Muscle layer of duodenum (tissue), 2 donors: ENCODE results near the gene CST3.

Experiments used
- H3K27ac ChIP-seq: one replicate; pipeline ENCODE4 v1.7.0; 2013; ENCODE audit warnings: mild to moderate bottlenecking, low read length
- H3K27me3 ChIP-seq: one replicate; pipeline ENCODE4 v1.7.0; 2013; ENCODE audit warnings: low read depth, mild to moderate bottlenecking, control low read depth, low read length
- H3K36me3 ChIP-seq, 2 donors: one replicate each; pipeline ENCODE4 v1.7.0; 2013; ENCODE audit warnings: low read length in 2 of 2, control low read depth in 1 of 2, mild to moderate bottlenecking in 1 of 2; ENCODE audit not compliant: insufficient read depth in 2 of 2, control insufficient read depth in 1 of 2
- H3K4me1 ChIP-seq, 2 donors: one replicate each; pipeline ENCODE4 v1.7.0; 2013; ENCODE audit warnings: low read length in 2 of 2, mild to moderate bottlenecking in 2 of 2, control low read depth in 1 of 2, moderate library complexity in 1 of 2; ENCODE audit not compliant: insufficient read depth in 2 of 2, control insufficient read depth in 1 of 2
- H3K4me3 ChIP-seq, 2 donors: one replicate each; pipeline ENCODE4 v1.7.0; 2013; ENCODE audit warnings: low read length in 2 of 2, low read depth in 1 of 2, mild to moderate bottlenecking in 1 of 2
- H3K9me3 ChIP-seq, 2 donors: one replicate each; pipeline ENCODE4 v1.7.0; 2013; ENCODE audit warnings: low read length in 2 of 2, control low read depth in 1 of 2, mild to moderate bottlenecking in 1 of 2; ENCODE audit not compliant: control insufficient read depth in 1 of 2
- donor health status: healthy.

CST3 gene

GRCh38 chr20:23595941-23596340 is 41.8 kb downstream of the CST3 start:
- Histone ChIP-seq H3K4me3 (no peak overlapping the region), H3K27ac (no peak overlapping the region), H3K27me3 (no peaks in the 10 kb centered on the region), H3K9me3 (no peaks in the 10 kb centered on the region), H3K36me3 (no peaks in the 10 kb centered on the region), H3K4me1 (no peaks in the 10 kb centered on the region)

GRCh38 chr20:23588434-23589403 is 49.0 kb downstream of the CST3 start:
- no peaks in the 10 kb centered on the region for H3K36me3 ChIP-seq
- H3K27ac ChIP-seq: no peak overlapping the region

DNA sequence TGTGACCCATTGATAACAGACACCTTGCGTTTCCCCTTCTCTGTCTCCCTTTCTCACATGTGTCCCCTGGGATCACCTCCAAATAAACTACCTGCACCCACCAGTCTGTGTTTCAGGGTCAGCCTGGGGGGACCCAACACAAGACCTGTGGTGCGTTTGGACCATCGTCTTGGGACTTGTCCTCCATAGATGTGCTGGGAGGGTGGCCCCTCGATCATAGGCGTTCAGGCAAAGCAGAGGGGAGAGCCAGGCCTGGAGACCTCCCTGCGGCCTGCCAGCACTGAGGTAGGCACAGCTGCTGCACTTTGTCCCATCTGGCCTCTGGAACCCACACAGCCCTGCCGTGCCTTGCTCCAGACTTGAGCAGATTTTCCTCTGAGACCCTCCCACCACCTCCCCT is 50.1 kb downstream of the CST3 start:
- Histone ChIP-seq H3K4me3 (no peak overlapping the region), H3K9me3 (no peaks in the 10 kb centered on the region), H3K27me3 (no peaks in the 10 kb centered on the region), H3K27ac (no peak overlapping the region), H3K36me3 (no peaks in the 10 kb centered on the region), H3K4me1 (no peaks in the 10 kb centered on the region)

More at GRCh38 chr20:23588434-23589403, 49.0 kb downstream of the CST3 start:
- no peaks in the 10 kb centered on the region for H3K27me3 ChIP-seq
- no peaks in the 10 kb centered on the region for H3K9me3 ChIP-seq
- H3K4me3 ChIP-seq: no peak overlapping the region
- H3K4me1 ChIP-seq: no peaks in the 10 kb centered on the region

GRCh38 chr20:23586735-23587525 is 50.8 kb downstream of the CST3 start:
- Histone ChIP-seq H3K9me3 (no peaks in the 10 kb centered on the region), H3K27me3 (no peaks in the 10 kb centered on the region), H3K4me1 (no peaks in the 10 kb centered on the region), H3K27ac (no peak overlapping the region), H3K4me3 (no peak overlapping the region), H3K36me3 (no peaks in the 10 kb centered on the region)

DNA sequence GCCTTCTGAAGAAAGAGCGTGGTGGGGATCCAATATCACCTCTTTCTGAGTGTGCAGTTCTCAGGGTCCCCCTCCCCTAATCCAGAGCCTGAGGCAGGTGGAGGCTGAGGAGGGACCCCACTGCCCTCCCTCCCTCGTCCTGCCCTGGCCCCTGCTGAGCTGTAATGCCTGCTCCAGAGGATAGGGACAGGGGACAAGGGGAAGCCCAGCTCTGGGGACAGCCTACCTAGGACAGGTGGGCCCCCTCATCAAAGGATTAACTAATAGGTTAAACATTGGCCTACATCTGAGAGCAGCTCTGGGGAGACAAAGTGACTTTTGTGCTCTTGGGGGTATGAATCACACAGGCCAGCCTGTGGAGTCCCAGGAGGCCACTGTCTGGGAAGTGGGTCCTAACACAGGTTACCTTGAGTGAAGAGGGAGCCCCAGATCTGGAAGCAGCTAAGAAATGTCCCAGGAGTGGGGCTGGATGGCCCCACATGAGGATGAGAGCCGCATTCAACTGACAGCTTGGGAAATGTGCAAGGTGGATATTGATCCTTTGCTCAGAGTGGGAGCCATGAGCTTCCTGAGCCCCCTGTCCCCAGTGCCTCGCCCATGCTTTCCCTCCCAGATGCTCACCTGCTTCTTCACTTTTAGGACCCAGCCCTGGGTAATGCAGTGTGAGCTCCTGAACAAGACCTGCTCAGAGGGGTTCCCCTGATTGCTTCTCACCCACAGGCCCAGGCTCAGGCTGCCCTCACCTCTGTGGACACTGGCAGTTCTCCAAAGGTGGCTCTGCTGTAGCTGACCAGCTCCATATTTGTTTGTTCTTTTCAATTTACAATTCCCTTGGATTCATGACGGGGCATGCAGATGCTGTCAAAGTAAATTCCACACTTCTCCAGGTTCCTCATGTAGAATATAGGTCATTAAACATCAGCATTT is 51.7 kb downstream of the CST3 start:
- Histone ChIP-seq H3K27me3 (no peaks in the 10 kb centered on the region), H3K36me3 (no peaks in the 10 kb centered on the region), H3K4me1 (no peaks in the 10 kb centered on the region), H3K27ac (no peak overlapping the region), H3K4me3 (no peak overlapping the region), H3K9me3 (no peaks in the 10 kb centered on the region)

DNA sequence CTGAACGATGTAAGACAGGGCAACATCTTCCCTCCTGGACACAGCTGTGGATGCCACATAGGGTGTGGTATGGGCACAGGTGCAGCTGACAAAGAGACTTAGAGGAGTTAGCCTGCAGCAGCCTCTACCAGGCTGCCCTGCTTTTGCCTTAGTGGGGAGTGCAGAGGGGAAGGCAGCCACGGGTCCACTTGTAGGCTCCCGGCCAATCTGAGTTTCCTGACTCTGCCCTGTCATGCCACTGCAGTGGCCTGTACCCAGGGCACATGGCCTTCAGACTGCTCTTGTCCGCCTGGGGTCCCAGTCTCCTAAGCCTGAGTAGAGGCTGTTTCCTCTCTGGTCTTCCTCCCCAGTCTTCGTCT is 52.3 kb downstream of the CST3 start:
- Histone ChIP-seq H3K27me3 (no peaks in the 10 kb centered on the region), H3K4me1 (no peaks in the 10 kb centered on the region)

DNA sequence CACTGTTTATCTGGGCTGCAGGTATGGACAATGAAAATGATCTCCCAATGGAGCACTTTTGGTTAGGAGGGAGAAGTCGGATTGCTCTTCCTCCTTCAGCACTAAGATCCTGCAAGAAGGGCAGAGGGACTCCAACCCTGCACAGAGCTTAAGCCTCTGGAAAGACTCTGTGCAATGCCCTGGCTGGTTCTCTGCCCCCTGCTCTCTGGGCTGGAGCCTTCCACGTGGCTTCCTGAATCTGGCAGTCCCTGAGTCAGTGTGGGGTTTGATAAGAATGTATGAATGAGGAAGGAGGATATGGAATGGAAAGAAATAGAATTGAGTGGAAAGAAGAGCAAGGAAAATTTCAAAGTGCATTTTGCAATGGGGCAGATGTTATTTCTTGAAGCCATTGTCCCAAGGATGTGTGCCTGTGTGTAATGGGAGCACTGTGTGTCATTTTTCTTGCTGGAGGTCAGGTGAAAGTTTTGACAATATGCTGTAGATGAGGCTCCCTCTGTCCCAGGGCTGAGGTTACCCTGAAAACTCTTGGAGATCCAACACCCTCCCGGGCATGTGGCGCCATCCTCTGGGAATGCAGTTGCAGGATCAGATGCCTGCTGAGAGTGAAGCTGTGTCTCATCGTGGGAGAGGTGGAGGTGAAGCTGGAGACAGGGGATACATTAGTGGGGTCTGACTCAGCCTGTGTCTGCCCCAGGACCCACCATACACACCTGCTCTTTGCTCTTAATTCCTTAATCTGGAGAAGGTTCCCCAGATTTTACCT is 53.1 kb downstream of the CST3 start:
- Histone ChIP-seq H3K4me1 (no peaks in the 10 kb centered on the region), H3K9me3 (no peaks in the 10 kb centered on the region), H3K36me3 (no peaks in the 10 kb centered on the region), H3K27me3 (no peaks in the 10 kb centered on the region), H3K27ac (no peak overlapping the region), H3K4me3 (no peak overlapping the region)

More for the DNA sequence above, 52.3 kb downstream of the CST3 start:
- Histone ChIP-seq H3K36me3 (no peaks in the 10 kb centered on the region), H3K4me3 (no peak overlapping the region), H3K9me3 (no peaks in the 10 kb centered on the region), H3K27ac (no peak overlapping the region)
